Neural cell (in vitro differentiated cells): ENCODE measurements around the gene EHD4. TPM values are rescaled to one million over a fixed set of nuclear protein-coding genes. Genes with fewer than 3 reads are reported as not detected.

Experiments
- H2AFZ ChIP-seq: fragments of 200-600, 300-800 bp; sonication (generic), shearing (Covaris generic); 2 replicates; pipeline ENCODE4 v1.6.0; 2014; ENCODE audit warnings: low read depth, mild to moderate bottlenecking, antibody characterized with exemption, low read length, moderate library complexity
- H3F3A ChIP-seq: fragments of 200-600 bp; shearing (Covaris generic); 2 replicates; pipeline ENCODE4 v1.6.1; 2016; ENCODE audit warnings: mild to moderate bottlenecking, moderate library complexity, mixed read lengths, antibody characterized with exemption, low read length; ENCODE audit not compliant: insufficient read depth, poor library complexity, severe bottlenecking
- H3K27ac ChIP-seq: fragments of 200-600, 300-800 bp; sonication (generic), shearing (Covaris generic); 2 replicates; pipeline ENCODE4 v1.5.1; 2014; ENCODE audit warnings: mild to moderate bottlenecking, low read length, moderate library complexity
- H3K27me3 ChIP-seq: fragments of 300-800, 200-600 bp; sonication (generic), shearing (Covaris generic); 2 replicates; pipeline ENCODE4 v1.6.0; 2014; ENCODE audit warnings: mild to moderate bottlenecking, low read depth, low read length, moderate library complexity; ENCODE audit not compliant: insufficient read depth
- H3K36me3 ChIP-seq: fragments of 300-800, 200-600 bp; sonication (generic), shearing (Covaris generic); 2 replicates; pipeline ENCODE4 v1.5.1; 2014; ENCODE audit warnings: mild to moderate bottlenecking, antibody characterized with exemption, low read length, moderate library complexity; ENCODE audit not compliant: insufficient read depth
- H3K4me2 ChIP-seq: fragments of 300-800, 200-600 bp; sonication (generic), shearing (Covaris generic); 2 replicates; pipeline ENCODE4 v1.6.0; 2014; ENCODE audit warnings: mild to moderate bottlenecking, low read length
- H3K4me3 ChIP-seq: fragments of 300-800, 200-600 bp; sonication (generic), shearing (Covaris generic); 2 replicates; pipeline ENCODE4 v1.5.1; 2014; ENCODE audit warnings: mild to moderate bottlenecking, low read length, moderate library complexity
- H3K79me2 ChIP-seq: fragments of 200-600 bp; shearing (Covaris generic); replicated peaks from 2 replicates; pipeline ENCODE4 v1.6.0; 2014; ENCODE audit warnings: mild to moderate bottlenecking, low read length, moderate library complexity; ENCODE audit not compliant: insufficient read depth
- H3K9ac ChIP-seq: fragments of 300-800, 200-600 bp; sonication (generic), shearing (Covaris generic); 2 replicates; pipeline ENCODE4 v1.6.1; 2016; ENCODE audit warnings: mild to moderate bottlenecking, low read length, mixed read lengths
- H3K9me2 ChIP-seq: fragments of 200-600 bp; shearing (Covaris generic); 2 replicates; pipeline ENCODE4 v1.6.1; 2016; ENCODE audit warnings: mild to moderate bottlenecking, low read length, mixed read lengths; ENCODE audit not compliant: insufficient read depth
- H3K9me3 ChIP-seq: fragments of 200-600, 300-800 bp; sonication (generic), shearing (Covaris generic); 2 replicates; pipeline ENCODE4 v1.6.1; 2016; ENCODE audit warnings: mild to moderate bottlenecking, mixed run types, low read length, moderate library complexity, mixed read lengths
- H4K20me1 ChIP-seq: fragments of 200-600 bp; shearing (Covaris generic); 2 replicates; pipeline ENCODE4 v1.6.1; 2016; ENCODE audit warnings: mild to moderate bottlenecking, mixed run types; ENCODE audit not compliant: insufficient read depth
- CTCF ChIP-seq: fragments of 450-650 bp; IDR thresholded peaks from 2 replicates; pipeline ENCODE4 v1.5.1; 2014; ENCODE audit warnings: antibody characterized with exemption, mild to moderate bottlenecking, moderate library complexity; ENCODE audit not compliant: poor library complexity, severe bottlenecking
- EP300 ChIP-seq: fragments of 450-650 bp; conservative IDR thresholded peaks from 2 replicates; pipeline ENCODE4 v1.6.1; 2014; ENCODE audit warnings: antibody characterized with exemption, mild to moderate bottlenecking, moderate library complexity; ENCODE audit not compliant: poor library complexity, severe bottlenecking
- EZH2 ChIP-seq: fragments of 200-600, 300-800 bp; shearing (Covaris generic), sonication (generic); IDR thresholded peaks from 2 replicates; pipeline ENCODE4 v1.6.1; 2014; ENCODE audit warnings: antibody characterized with exemption, low read length, borderline replicate concordance, mild to moderate bottlenecking; ENCODE audit not compliant: insufficient read depth, poor library complexity, severe bottlenecking
- MXI1 ChIP-seq: fragments of 450-650 bp; conservative IDR thresholded peaks from 2 replicates; pipeline ENCODE4 v1.6.1; 2014; ENCODE audit warnings: antibody characterized with exemption, mild to moderate bottlenecking; ENCODE audit not compliant: poor library complexity, severe bottlenecking
- POLR2AphosphoS5 ChIP-seq: IDR thresholded peaks from 2 replicates; pipeline ENCODE4 v1.6.1; 2012
- RAD21 ChIP-seq: fragments of 450-650 bp; conservative IDR thresholded peaks from 2 replicates; pipeline ENCODE4 v1.6.1; 2014; ENCODE audit warnings: antibody characterized with exemption, mild to moderate bottlenecking, moderate library complexity
- REST ChIP-seq: IDR thresholded peaks from 2 replicates; pipeline ENCODE4 v1.6.1; 2012; ENCODE audit warnings: borderline replicate concordance
- SMC3 ChIP-seq: fragments of 450-650 bp; conservative IDR thresholded peaks from 2 replicates; pipeline ENCODE4 v1.6.1; 2014; ENCODE audit warnings: antibody characterized with exemption, mild to moderate bottlenecking, moderate library complexity; ENCODE audit not compliant: poor library complexity
- TAF1 ChIP-seq: IDR thresholded peaks from 2 replicates; pipeline ENCODE4 v1.6.1; 2012; ENCODE audit warnings: low read depth
- polyA plus RNA-seq: library from polyadenylated mRNA; depleted of rRNA; stranded (reverse); fragments of >200 nt; gene quantifications from 2 replicates; pipeline ENCODE4 v1.2.3, GENCODE V29; 2014

Gene EHD4
- polyA plus RNA-seq, 1 donor from 2014 or later = 0.09 TPM

- H3F3A ChIP-seq = no peaks in the 10 kb centered on the region
- no peak overlapping the region for H2AFZ ChIP-seq
- H3K27ac ChIP-seq = no peak overlapping the region
- no peaks in the 10 kb centered on the region for H4K20me1 ChIP-seq
- H3K4me3 ChIP-seq = no peak overlapping the region
- no peaks in the 10 kb centered on the region for H3K9me2 ChIP-seq
- TF ChIP-seq CTCF = no peak
- H3K27me3 ChIP-seq = no peaks in the 10 kb centered on the region
- H3K9ac ChIP-seq = no peak overlapping the region
- no peaks in the 10 kb centered on the region for H3K9me3 ChIP-seq
- H3K4me2 ChIP-seq = no peak overlapping the region
- no peaks in the 10 kb centered on the region for H3K36me3 ChIP-seq
- H3K79me2 ChIP-seq = no peaks in the 10 kb centered on the region
Observed at GRCh38 chr15:41933771-41934170, 38.6 kb downstream of the EHD4 start.

GRCh38 chr15:41933326-41933725 is 39.0 kb downstream of the EHD4 start:
- H2AFZ ChIP-seq = no peak overlapping the region
- no peaks in the 10 kb centered on the region for H4K20me1 ChIP-seq
- H3K4me2 ChIP-seq = no peak overlapping the region
- H3K9ac ChIP-seq = no peak overlapping the region
- no peaks in the 10 kb centered on the region for H3K9me2 ChIP-seq
- H3K79me2 ChIP-seq = no peaks in the 10 kb centered on the region
- H3F3A ChIP-seq = no peaks in the 10 kb centered on the region
- no peak for TF ChIP-seq TAF1
- TF ChIP-seq SMC3 = no peak
- no peak for TF ChIP-seq POLR2AphosphoS5
- no peak for TF ChIP-seq EZH2
- no peak for TF ChIP-seq EP300
- no peak for TF ChIP-seq MXI1
- TF ChIP-seq RAD21 = no peak
- TF ChIP-seq REST = no peak
- no peak for TF ChIP-seq CTCF
- no peak overlapping the region for H3K4me3 ChIP-seq
- H3K27me3 ChIP-seq = no peaks in the 10 kb centered on the region
- H3K36me3 ChIP-seq = no peaks in the 10 kb centered on the region
- no peaks in the 10 kb centered on the region for H3K9me3 ChIP-seq
- no peak overlapping the region for H3K27ac ChIP-seq
